ENCODE measurements around the gene RPL35. TPM values are rescaled to one million over a fixed set of nuclear protein-coding genes. Genes with fewer than 3 reads are reported as not detected.

Gene RPL35
- total RNA-seq, 4 donors from 2014 or later: 462 to 1,338 (median 588) TPM

- H3K4me1 ChIP-seq: peaks cover 6 to 34% (median 8%) of the 10 kb centered on the region in 4 donors
- no peak for TF ChIP-seq POLR2A (IDR thresholded peaks at IDR 0.05)
- no peak for TF ChIP-seq CTCF (IDR thresholded peaks at IDR 0.05)
- H3K4me3 ChIP-seq: peak overlapping the region; percentile 74 to 93 (median 76)
- H3K27me3 ChIP-seq: no peaks in the 10 kb centered on the region
- no peaks in the 10 kb centered on the region for H3K9me3 ChIP-seq
- peaks cover 0 to 35% (median 0%) of the 10 kb centered on the region in 3 donors for H3K36me3 ChIP-seq
- H3K27ac ChIP-seq: peak overlapping the region; percentile 91 to 94 (median 92)
- no peak for DNase-seq
These were observed 995 bp downstream of the RPL35 start for GRCh38 chr9:124860582-124861341.

- Histone ChIP-seq H3K9me3 (no peaks in the 10 kb centered on the region), H3K4me1 (peaks cover 6 to 34% (median 8%) of the 10 kb centered on the region in 4 donors), H3K27ac (peak overlapping the region in 1 of 4 donors; percentile 31), H3K4me3 (peak overlapping the region in 3 of 4 donors; percentile 74 to 76 (median 75)), H3K27me3 (no peaks in the 10 kb centered on the region), H3K36me3 (peaks cover 0 to 35% (median 0%) of the 10 kb centered on the region in 3 donors)
- DNase-seq: no peak
- no peak for TF ChIP-seq CTCF (IDR thresholded peaks at IDR 0.05)
- no peak for TF ChIP-seq POLR2A (IDR thresholded peaks at IDR 0.05)
These were observed 1.8 kb downstream of the RPL35 start for GRCh38 chr9:124859803-124860581.

- no peak for DNase-seq
- H3K4me1 ChIP-seq: peaks cover 6 to 34% (median 8%) of the 10 kb centered on the region in 4 donors
- TF ChIP-seq CTCF (IDR thresholded peaks at IDR 0.05) (no peak), POLR2A (IDR thresholded peaks at IDR 0.05) (no peak)
- no peaks in the 10 kb centered on the region for H3K9me3 ChIP-seq
- H3K27me3 ChIP-seq: no peaks in the 10 kb centered on the region
- no peak overlapping the region for H3K27ac ChIP-seq
- peaks cover 0 to 35% (median 0%) of the 10 kb centered on the region in 3 donors for H3K36me3 ChIP-seq
- no peak overlapping the region for H3K4me3 ChIP-seq
These were observed 3.3 kb downstream of the RPL35 start for GRCh38 chr9:124858330-124859046.

- no peaks in the 10 kb centered on the region for H3K9me3 ChIP-seq
- peaks cover 0 to 35% (median 0%) of the 10 kb centered on the region in 3 donors for H3K36me3 ChIP-seq
- TF ChIP-seq POLR2A (IDR thresholded peaks at IDR 0.05): no peak
- no peak for TF ChIP-seq CTCF (IDR thresholded peaks at IDR 0.05)
These were observed 4.1 kb downstream of the RPL35 start for GRCh38 chr9:124857533-124858162.

More at GRCh38 chr9:124857533-124858162, 4.1 kb downstream of the RPL35 start:
- no peak for DNase-seq
- no peak overlapping the region for H3K27ac ChIP-seq
- no peak overlapping the region for H3K4me3 ChIP-seq
- peaks cover 6 to 33% (median 11%) of the 10 kb centered on the region in 4 donors for H3K4me1 ChIP-seq
- H3K27me3 ChIP-seq: no peaks in the 10 kb centered on the region

Data from Peyer's patch (tissue), 4 donors.